IPS-NIHi7 (cell line): ENCODE results near the gene MAX.
A peak's percentile ranks its signal among the peaks of the same experiment; 100 is the strongest.

ENCODE experiments used
- DNase-seq: peaks from one replicate; pipeline ENCODE4 v3.0.0; 2012; ENCODE audit warnings: mixed read lengths; ENCODE audit errors: extremely low spot score

MAX gene, protein sequence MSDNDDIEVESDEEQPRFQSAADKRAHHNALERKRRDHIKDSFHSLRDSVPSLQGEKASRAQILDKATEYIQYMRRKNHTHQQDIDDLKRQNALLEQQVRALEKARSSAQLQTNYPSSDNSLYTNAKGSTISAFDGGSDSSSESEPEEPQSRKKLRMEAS

DNA sequence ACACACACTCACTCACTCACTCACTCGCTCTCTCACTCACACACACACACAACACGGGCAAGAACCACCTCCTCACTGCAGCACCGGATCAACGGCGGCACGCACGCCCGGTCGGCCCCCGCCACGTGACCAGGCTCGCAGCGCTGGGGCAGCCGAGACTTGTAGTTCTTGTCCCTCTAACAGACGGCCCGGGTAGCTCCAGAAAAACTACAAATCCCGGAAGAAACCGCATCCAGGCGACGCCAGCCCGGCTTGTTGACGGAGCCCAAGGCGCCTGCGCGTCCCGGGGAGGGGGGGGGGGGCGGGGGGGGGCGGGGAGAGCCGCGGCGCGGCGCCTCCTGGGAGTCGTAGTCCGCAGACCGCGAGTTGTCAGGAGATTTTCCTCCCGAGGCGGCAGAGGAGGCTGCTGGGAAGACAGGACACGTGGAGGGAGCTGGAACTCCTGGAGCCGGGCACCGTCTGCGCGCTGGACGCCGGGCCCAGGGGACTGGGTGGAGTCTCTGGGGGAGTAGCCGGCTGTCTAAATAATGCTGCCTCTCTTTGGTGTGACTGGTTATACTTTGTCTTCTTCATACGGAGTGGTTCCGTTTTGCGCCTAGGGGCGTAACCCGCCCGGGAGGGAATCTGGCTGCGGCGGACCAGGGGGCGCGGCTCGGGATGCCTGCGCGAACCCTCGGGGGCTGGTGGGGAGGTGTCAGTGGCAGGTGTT lies at the start of gene MAX:
MAX (minus strand) TSS at position 77 of the 709 bp plus-strand sequence. CDS start 178 bp downstream, outside the sequence.
- peak; percentile 98 for DNase-seq

DNA sequence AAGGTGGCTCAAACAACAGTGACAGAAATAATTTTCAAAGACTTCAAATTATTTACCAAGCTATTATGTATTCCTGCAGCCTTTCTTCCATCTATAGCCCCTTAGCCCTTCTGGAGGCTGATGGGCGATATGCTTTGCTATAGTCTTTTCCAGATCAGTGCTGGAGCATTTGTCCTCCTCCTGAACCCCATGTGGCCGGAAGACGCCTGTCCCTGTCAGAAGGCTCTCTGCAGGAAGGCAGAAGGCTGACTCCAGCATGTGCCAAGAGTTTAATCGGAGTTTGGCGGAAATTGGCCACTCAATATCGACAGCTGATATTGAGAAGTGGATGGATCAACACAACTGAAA lies 49.3 kb upstream of the MAX start:
- no peak for DNase-seq

DNA sequence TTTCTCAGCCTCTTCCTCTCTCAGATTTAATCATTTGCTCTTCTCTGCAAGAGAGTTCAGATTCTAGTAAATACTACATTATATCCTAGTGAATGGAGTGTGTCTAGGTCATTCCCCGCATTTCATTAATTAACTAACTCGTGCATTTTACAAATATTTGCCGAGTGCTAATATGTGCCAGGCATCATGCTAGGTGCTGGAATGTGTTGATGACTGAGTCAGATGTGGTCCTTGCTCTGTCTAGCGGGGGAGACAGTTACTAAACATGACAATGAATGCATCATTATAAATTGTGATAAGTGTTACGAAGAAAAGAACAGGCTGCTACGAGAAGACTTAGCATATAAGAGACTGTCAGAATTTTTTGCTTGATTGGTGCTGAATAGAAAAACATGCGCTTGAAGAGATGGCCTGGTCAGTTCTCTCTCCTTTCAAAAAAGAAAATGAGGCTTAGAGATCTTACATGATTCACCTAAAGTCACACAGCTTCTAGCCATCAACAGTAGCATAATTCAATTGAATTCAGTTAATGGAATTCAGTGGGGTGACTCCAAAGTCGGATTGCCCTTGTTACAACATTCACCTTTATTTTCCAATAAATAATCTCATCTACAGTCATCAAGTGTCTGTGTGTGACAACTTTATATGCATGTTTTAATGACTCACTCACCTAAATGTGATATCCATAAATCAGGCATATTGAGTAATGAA lies 48.7 kb upstream of the MAX start:
- no peak for DNase-seq

DNA sequence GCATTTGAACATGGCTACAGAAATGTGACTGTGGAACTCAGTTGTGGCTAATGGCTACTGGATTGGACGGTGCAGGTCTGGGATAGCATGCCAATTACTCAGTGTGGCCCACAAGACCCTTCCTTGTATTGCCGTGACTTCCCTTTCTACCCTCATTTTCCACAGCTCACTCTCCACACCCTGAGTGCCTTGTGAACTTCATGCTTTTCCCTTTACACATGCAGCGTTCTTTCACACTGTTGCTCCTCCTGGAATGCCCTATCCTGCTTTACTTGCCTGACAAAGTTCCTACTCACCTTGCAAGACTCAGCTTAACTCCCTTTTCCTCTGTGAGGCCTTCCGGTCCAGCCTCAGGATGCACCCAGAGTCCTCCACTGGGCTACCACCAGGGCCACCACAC lies 46.8 kb upstream of the MAX start:
- DNase-seq = no peak

DNA sequence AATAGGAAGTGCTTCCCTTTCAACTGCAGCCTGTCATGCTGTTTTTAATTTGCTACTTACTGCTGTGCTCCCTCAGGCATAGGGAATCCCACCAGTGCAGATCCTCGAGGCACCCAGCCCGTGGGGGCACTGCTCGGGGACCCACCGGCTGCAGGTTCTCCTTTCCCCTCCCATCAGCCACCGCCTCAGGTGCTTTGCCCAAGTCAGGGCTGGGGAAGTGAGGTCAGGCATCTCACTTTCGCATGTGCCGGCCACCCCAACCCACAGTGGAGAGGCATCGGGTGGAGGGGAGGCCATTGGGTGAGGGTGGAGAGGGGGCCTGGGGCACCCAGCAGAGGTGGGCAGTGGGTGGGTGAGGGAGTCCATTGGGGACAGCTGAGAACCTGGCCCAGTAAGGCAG lies 41.9 kb upstream of the MAX start:
- DNase-seq = no peak

DNA sequence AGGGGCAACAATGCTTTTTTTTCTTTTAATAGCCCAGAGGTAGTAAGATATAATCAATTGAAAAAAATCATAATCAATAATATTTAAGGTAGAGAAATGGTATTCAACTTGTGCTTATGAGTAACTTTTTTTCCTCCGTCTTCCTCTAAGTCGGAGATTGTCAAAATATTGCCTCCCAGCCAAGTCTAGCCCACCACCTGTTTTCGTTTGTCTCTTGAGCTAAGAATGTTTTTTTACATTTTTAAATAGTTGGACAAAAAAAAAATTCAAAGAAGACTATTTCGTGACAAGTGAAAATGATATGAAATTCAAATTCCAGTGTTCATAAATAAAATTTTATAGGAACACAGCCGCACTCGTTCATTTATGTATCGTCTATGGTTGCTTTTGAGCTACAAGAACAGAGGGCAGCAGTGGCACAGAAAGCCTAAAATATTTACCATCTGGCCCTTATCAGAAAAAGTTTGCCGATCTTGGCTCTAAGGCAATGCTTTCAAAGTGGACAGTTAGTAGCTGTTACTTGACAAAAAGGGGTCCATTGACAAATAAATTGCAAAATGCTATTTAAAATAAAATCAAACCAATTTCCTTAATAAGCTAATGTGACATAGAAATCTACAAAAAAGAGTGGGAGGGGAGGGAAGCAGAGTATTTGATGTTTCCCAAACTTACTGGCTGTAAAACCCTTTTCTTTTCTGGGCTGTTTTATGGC lies 40.8 kb upstream of the MAX start:
- no peak for DNase-seq

DNA sequence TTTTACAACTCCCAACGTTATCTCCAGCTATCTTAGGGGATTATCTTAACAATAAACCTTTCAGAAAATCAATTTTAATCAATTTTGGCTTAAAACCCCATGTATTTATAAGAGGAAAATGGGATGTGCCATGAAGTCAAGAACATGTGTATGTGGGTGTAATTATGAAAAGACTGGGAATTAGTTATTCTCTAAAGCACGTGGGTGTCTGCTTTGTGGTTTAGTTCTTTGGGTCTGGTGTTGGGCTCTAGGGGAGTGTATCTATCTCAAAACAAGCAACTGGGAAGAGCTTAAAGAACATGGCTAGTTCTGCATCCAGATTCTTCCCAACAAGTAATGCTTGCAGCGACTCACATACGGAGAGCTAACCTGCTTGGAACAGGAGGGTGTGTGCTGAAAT lies 40.1 kb upstream of the MAX start:
- DNase-seq = no peak

DNA sequence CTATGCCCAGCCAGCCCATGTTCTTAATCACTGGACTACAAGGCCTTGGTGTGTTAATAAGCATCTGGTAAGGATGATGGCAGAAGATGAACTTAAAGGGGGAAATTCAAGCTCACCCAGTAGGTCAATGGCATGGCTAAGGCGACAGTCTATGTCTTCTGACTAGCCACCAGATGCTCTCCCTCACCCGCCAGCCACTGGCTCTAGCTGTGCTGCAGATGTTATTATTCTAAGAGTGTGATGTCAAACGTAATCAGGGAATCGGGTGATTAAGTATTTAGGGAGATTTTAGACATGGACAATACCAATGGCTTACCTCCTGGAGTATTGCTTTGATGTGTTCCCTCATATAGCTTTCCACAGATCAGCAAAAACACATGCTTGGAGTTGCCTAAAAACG lies 39.2 kb upstream of the MAX start:
- DNase-seq = no peak

DNA sequence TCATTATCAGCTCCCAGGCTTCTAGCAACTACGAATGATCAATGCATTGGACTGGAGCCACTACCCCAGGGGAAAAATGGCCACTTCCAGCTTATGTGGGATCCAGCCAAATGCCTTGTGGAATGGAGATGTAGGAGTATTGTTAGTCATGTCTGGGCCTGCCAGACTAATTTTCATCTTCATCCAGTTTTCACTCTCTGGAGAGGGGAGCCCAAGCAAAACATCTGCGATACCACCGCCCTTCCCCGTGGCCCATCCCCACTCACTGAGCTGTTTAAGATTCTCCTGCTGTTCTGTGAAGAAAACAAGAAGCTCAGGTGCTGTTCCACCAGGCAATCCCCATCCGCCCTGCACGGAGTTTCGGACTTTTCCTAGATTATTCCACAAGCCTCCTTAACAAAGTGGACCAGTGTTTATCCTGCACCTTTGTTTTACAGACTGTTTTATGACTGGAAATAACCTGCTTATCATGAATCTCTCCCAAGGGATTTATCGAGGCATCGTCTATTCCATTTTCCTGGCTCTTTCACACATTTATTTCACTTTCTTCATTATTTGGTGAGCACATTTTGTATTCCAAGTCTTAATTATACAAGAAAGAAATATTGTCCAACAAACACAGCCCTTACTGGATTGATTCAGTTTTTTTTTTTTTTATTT lies 35.5 kb upstream of the MAX start:
- DNase-seq = no peak

DNA sequence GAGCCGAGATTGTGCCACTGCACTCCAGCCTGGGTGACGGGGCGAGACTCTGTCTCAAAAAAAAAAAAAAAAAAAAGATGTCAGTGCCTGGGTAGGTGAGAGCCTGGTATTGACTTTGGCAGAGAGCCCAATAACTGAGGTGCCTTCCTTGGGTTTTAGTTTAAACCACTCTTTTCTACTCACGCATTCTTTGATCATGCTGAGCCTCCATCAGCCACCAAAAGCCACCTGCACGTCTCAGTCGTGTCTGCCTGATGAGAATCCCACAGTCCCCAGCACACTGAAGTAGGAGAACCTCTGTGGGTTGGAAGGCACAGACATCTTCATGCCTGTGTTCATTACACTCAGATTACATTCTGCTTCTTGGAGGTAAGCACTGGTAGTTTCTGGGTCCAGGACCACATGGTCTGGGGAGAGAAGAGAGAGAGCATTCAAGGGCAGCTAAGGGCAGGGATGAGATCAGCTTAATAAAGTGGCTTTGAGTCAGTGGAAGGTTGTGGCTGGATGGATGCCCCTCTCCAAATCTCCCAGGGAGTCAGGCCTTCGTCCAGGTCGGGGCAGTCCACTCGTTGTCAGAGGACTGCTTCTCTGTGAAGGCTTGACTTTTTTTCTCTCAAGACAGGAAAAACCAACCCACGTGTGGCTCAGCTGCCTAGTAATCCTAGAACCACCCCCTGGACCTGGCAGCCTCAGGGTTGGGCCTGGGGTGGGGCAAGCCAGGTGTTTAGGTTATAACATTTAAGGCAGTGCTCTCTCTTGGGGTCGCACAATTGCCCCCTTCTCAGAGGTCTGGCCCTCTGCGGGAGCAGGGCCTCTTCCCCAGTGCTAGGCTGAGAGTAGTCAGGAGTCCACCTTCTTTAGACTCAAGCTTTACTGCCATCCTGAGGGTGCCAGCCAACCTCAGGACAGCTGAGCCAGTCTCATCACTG lies 32.6 kb upstream of the MAX start:
- no peak for DNase-seq

DNA sequence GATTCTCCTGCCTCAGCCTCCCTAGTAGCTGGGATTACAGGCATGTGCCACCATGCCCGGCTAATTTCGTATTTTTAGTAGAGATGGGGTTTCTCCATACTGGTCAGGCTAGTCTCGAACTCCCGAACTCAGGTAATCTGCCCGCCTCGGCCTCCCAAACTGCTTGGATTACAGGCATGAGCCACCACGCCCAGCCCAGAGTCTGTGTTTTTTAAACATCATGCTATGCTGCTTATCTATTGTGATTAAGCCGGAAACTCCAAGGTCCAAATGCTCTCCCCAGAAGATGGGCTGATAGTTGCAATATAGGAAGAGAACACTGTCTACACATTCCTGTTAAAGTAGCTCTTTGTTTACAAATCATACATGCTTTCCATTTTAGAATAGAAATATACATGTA lies 30.5 kb upstream of the MAX start:
- no peak for DNase-seq

DNA sequence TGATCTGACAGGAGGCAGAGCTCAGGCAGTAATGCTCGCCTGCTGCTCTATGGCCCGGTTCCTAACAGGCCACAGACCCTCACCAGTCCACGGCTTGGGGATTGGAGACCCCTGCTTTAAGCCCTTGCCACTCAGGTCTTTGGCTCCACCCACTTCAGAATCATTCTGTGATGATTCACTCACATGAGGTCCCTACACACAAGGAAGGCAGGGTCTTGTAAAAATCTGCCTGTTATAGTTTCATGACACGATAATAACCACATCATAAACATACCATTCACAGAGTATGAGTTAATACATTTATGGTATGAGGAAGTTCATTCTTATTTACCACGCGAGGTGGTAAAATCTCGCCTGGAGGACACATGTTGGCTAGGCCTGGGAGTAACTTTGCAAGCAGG lies 29.0 kb upstream of the MAX start:
- DNase-seq = no peak

DNA sequence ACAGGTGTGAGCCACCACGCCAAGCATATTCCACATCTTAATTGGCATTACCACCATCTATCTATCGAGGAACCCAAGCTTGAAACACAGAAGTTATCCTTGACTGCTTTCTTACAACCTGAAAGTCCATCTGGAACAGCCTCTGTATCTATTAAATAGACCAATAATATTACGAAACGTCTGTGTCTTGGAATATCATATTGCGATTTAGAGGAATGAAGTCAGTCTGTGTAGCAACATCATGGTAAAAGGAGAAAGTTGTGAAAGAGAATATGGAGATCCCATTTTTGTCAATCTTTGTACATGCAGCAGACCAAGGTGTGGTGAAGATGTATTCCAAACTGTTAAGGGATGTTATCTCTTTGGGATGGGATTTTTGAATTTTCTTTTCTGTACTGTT lies 25.8 kb upstream of the MAX start:
- DNase-seq = no peak

DNA sequence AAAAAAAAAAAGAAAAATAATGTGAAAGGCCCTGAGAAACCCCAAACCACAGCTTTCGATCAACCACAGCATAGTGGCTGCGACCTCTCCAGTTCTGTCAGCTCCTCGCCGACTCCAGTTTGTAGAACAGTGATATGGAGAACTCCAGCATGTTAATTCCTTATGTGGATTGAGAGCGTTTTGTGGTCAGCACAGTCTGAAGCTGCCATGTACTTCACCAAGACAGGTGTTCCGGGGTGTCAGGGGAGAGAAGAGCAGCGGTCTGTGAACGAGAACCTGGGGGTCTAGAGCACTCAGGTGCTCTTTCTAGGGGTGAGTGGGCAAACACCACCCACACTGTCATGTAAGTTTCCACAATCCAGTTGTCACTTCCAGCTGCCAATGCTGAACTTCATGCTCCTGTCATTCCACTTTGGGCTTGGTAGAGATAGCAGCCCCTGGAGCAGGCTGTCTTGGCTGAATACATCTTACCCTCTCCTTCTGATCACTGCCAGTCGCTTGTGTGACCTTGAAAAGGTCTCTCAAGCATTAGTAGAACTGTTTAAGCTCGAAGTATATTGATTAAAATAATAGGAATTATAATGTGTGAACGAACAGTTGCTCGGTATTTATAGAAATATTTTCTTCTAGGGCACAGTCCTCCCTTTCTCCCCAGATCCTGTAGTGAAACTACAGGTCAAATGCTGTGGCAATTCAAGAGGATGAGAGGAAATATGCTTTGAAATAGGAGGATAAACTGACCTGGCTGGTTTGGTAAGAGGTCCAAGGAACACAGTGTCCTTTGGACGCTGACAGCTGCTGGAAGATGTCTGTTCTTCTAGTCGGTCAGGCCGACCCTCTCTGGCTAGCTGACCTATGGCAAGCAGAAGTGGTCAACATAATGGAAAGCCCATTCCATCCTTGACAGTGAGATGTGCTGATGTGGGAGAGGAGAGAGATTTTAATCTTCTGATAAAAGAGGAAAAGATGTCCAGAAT lies 15.7 kb upstream of the MAX start:
- no peak for DNase-seq

DNA sequence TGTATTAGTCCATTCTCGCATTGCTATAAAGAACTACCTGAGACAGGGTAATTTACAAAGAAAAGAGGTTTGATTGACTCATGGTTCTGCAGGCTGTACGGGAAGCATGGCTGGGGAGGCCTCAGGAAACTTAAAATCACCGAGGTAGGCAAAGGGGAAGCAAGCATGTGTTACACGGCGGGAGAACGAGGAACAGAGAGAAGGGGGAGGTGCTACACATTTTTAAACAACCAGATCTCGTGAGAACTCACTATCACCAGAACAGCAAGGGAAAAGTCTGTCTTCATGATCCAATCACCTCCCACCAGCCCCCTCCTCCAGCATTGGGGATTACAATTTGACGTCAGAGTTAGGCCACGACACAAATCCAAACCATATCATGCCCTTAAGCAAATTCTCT lies 13.3 kb upstream of the MAX start:
- no peak for DNase-seq

DNA sequence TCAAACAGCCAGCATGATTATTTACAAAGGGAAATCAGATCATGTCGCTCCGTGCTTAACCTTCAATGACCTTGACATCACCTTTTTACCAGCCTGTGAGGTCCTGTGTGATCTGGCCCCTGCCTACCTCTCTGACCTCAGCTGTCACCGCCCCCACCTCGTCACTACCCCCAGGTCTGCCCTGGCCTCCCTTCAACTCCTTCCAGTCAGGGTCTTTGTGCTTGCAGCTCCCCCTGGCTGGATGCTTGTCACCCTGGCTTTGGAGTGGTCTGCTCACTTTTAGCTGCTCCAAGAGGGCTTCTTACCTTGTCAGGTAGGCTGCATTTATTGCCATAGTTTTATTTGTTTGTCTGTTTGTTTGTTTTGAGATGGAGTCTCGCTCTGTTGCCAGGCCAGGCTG lies 8.2 kb upstream of the MAX start:
- peak; percentile 72 for DNase-seq

DNA sequence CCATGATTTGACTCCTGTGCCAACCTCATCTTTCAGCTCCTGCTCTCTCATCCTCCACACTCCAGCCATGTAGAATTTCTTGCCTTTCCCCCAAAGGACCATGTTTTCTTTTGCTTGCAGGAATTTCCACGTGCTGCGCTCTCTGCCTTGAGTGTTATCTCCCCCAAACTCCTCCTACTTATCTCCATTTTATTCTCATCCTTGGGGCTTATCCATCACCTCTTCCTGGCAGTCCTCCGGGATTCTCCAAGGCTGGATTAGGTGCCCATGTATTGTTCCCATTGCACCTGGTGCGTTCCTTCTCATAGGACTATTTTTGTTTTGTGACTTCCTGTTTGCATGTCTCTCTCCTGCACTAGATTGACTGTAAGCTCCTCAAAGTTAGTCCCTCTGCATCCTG lies 7.0 kb upstream of the MAX start:
- DNase-seq = no peak

DNA sequence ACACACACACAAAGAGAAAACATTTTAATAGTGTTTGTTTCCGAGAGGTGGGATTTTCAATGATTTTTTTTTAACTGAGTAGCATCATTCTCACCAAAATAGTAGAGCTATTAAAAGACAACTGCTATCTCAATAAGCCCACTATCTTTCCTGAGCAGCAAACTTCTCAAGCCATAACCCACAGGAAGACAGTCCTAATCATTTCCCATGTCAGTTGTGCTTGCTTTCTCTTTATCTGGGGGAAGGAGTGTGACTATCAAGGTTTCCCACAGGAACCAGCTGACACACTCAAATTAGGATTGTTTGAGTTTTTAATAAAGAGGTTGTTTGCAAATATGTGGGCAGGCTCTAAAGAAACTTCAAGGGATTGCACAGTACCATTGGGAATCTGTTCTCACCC lies 4.9 kb upstream of the MAX start:
- DNase-seq = no peak

DNA sequence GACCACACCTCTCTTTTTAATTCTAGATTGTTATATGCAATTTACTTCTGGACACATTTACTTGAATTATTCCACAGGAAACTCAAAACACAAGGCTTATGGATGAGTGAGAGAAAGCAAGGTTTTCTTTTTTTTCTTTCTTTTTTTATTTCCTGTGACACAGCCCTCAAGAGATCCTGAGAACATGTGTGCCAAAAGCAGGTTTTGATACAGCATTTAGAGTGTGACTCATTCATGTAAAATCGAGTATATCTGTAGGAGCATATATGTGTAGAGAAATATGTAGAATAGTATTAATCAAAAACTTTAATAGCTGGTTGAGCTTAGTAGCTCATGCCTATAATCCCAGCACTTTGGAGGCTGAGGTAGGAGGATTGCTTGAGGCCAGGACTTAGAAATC lies 4.4 kb upstream of the MAX start:
- no peak for DNase-seq

DNA sequence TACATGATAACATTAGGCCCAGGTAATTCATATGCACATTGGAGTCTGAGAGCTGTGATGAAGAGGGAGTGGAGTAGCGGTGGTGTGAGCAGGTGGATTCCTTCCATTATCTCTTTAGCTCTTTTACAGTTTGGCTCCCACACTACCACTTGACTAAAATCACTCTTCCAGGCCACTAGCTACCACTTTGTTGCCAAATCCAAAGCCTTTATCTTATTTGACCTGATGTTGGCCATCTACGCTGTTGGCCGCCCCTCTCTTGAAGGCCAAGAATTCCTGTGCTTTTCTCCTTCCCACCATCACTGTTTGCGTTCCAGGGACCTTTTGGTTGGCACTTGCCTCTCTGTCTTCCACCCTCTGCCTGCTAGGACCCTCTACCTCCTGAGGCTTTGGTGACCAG lies 4.0 kb upstream of the MAX start:
- DNase-seq = no peak
